Kidney (tissue), 14 donors: Measurements from ENCODE around the gene DAPL1. TPM values are rescaled to one million over a fixed set of nuclear protein-coding genes. Genes with fewer than 3 reads are reported as not detected.

Experiments
- DNase-seq, 5 donors: peaks; one replicate each; pipeline ENCODE4 v3.0.0-alpha.2; 2013 to 2020
- FAIRE-seq: peaks from 2 replicates; lab custom pipeline; 2012; peaks lifted over from hg19 to GRCh38; lab: Jason Lieb, UNC
- H3K27ac ChIP-seq, 2 donors: one replicate each; pipeline ENCODE4 v1.7.0; 2013; ENCODE audit warnings: low read depth in 2 of 2, low read length in 2 of 2, inconsistent platforms in 1 of 2
- H3K27me3 ChIP-seq: one replicate; pipeline ENCODE4 v1.7.1; 2013; ENCODE audit warnings: low read length, inconsistent platforms; ENCODE audit not compliant: control insufficient read depth, insufficient read depth
- H3K36me3 ChIP-seq, 3 donors: one replicate each; pipeline versions ENCODE4 v1.7.0 to v1.7.1; 2013; ENCODE audit warnings: low read length in 3 of 3, control low read depth in 1 of 3, inconsistent platforms in 1 of 3; ENCODE audit not compliant: insufficient read depth in 3 of 3, control insufficient read depth in 2 of 3
- H3K4me1 ChIP-seq, 3 donors: one replicate each; pipeline versions ENCODE4 v1.7.0 to v1.7.1; 2013; ENCODE audit warnings: low read length in 3 of 3, inconsistent platforms in 1 of 3, low read depth in 1 of 3; ENCODE audit not compliant: control insufficient read depth in 2 of 3, insufficient read depth in 2 of 3
- H3K4me3 ChIP-seq, 3 donors: one replicate each; pipeline versions ENCODE4 v1.7.0 to v1.8.1; 2013; ENCODE audit warnings: low read length in 3 of 3, control low read depth in 1 of 3, inconsistent platforms in 1 of 3
- H3K9ac ChIP-seq, 3 donors: one replicate each; pipeline versions ENCODE4 v1.7.0 to v1.7.1; 2013; ENCODE audit warnings: low read length in 3 of 3, control low read depth in 1 of 3, inconsistent platforms in 1 of 3
- H3K9me3 ChIP-seq, 3 donors: one replicate each; pipeline versions ENCODE4 v1.7.0 to v1.7.1; 2013; ENCODE audit warnings: low read length in 3 of 3, control low read depth in 1 of 3, inconsistent platforms in 1 of 3; ENCODE audit not compliant: control insufficient read depth in 2 of 3, insufficient read depth in 1 of 3
- CTCF ChIP-seq: IDR thresholded peaks from 3 replicates; pipeline ENCODE4 v1.5.1; 2012; ENCODE audit warnings: mild to moderate bottlenecking, moderate library complexity, borderline replicate concordance; ENCODE audit not compliant: insufficient read depth; ENCODE audit errors: extremely low read depth
- intact Hi-C: fragments of 100-400 bp; cut with DNase I; formaldehyde crosslinking; loops from one replicate; pipeline ENCODE4 v1.11.1; 2022
- polyA plus RNA-seq: library from polyadenylated mRNA; stranded (reverse); fragments of 350-450 nt; fragmentation: Illumina TruSeq; extraction: RNeasy Lipid Tissue Mini Kit (QIAGEN cat#74804); gene quantifications from one replicate; pipeline ENCODE4 v1.2.3, GENCODE V29; 2014; ENCODE audit warnings: low read depth, low replicate concordance; ENCODE audit not compliant: insufficient read depth
- total RNA-seq: library from RNA; stranded (reverse); fragmentation: NEBNext Ultra II Directional; extraction: Animal tissue kit (Norgen Biotek cat#: 25700); gene quantifications from one replicate; pipeline ENCODE4 v1.2.1, GENCODE V29; 2021
- donor health status: control.
- donor health status: control.
- donor health status: control.
- donor health status: control.
- donor health status: control.
- donor health status: DM: yes; HTN: yes; CAD: no.
- donor health status: Normal renal cell carcinoma (clear cell type).

The DAPL1 gene
- total and polyA plus RNA-seq, 2 donors from 2014 or later, result 0.50 to 3.6 TPM

- H3K9ac ChIP-seq, result no peak overlapping the region
- TF ChIP-seq CTCF, result no peak
- intact Hi-C loops, result no loop called here
- H3K4me1 ChIP-seq, result peaks cover 0 to 10% (median 3%) of the 10 kb centered on the region in 3 donors
- no peak overlapping the region for H3K27ac ChIP-seq
- no peak overlapping the region for H3K4me3 ChIP-seq
- H3K36me3 ChIP-seq, result no peaks in the 10 kb centered on the region
- FAIRE-seq (peak; percentile 71), DNase-seq (peak in 2 of 5 donors; percentile 30 to 46)
- H3K27me3 ChIP-seq, result no peaks in the 10 kb centered on the region
- H3K9me3 ChIP-seq, result no peaks in the 10 kb centered on the region
Observed at GRCh38 chr2:158828378-158829164, 33.5 kb downstream of the DAPL1 start.

GRCh38 chr2:158829167-158829566 is 34.0 kb downstream of the DAPL1 start:
- H3K9ac ChIP-seq, result no peak overlapping the region
- no peaks in the 10 kb centered on the region for H3K36me3 ChIP-seq
- no peak for TF ChIP-seq CTCF
- DNase-seq (no peak), FAIRE-seq (no peak)
- no peak overlapping the region for H3K27ac ChIP-seq
- no peak overlapping the region for H3K4me3 ChIP-seq
- peaks cover 0 to 10% (median 3%) of the 10 kb centered on the region in 3 donors for H3K4me1 ChIP-seq
- no peaks in the 10 kb centered on the region for H3K9me3 ChIP-seq
- no peaks in the 10 kb centered on the region for H3K27me3 ChIP-seq
- intact Hi-C loops, result no loop called here

- intact Hi-C loops, result no loop called here
- H3K27ac ChIP-seq, result no peak overlapping the region
- FAIRE-seq (no peak), DNase-seq (no peak)
- TF ChIP-seq CTCF, result no peak
- no peaks in the 10 kb centered on the region for H3K36me3 ChIP-seq
- H3K9ac ChIP-seq, result no peak overlapping the region
- no peaks in the 10 kb centered on the region for H3K9me3 ChIP-seq
- H3K4me3 ChIP-seq, result no peak overlapping the region
- peaks cover 0 to 10% (median 3%) of the 10 kb centered on the region in 3 donors for H3K4me1 ChIP-seq
- H3K27me3 ChIP-seq, result no peaks in the 10 kb centered on the region
Observed at GRCh38 chr2:158830201-158830600, 35.1 kb downstream of the DAPL1 start.
